ENCODE results near the gene RAI14.

RAI14 gene

GRCh38 chr5:34854459-34855174 lies 198.5 kb downstream of the RAI14 start:
- no peak for DNase-seq (ENCODE audit: low read depth)

GRCh38 chr5:34857161-34857560 lies 201.0 kb downstream of the RAI14 start:
- no peak for DNase-seq (ENCODE audit: low read depth)

GRCh38 chr5:34857894-34858293 lies 201.8 kb downstream of the RAI14 start:
- no peak for DNase-seq (ENCODE audit: low read depth)

GRCh38 chr5:34858790-34859189 lies 202.7 kb downstream of the RAI14 start:
- no peak for DNase-seq (ENCODE audit: low read depth)

GRCh38 chr5:34859253-34859652 lies 203.1 kb downstream of the RAI14 start:
- no peak for DNase-seq (ENCODE audit: low read depth)

GRCh38 chr5:34863946-34864345 lies 207.8 kb downstream of the RAI14 start:
- no peak for DNase-seq (ENCODE audit: low read depth)

- no peak for DNase-seq (ENCODE audit: low read depth)
These were observed 209.0 kb downstream of the RAI14 start for GRCh38 chr5:34865091-34865490.

- no peak for DNase-seq (ENCODE audit: low read depth)
These were observed 210.9 kb downstream of the RAI14 start for GRCh38 chr5:34866989-34867471.

- no peak for DNase-seq (ENCODE audit: low read depth)
These were observed 211.5 kb downstream of the RAI14 start for GRCh38 chr5:34867660-34868059.

- no peak for DNase-seq (ENCODE audit: low read depth)
These were observed 212.7 kb downstream of the RAI14 start for GRCh38 chr5:34868791-34869190.

GRCh38 chr5:34869256-34869655 lies 213.1 kb downstream of the RAI14 start:
- no peak for DNase-seq (ENCODE audit: low read depth)

- DNase-seq (ENCODE audit: low read depth): no peak
These were observed 214.3 kb downstream of the RAI14 start for GRCh38 chr5:34870382-34870781.

GRCh38 chr5:34876275-34876674 lies 220.1 kb downstream of the RAI14 start:
- DNase-seq (ENCODE audit: low read depth): no peak

- DNase-seq (ENCODE audit: low read depth): no peak
These were observed 225.1 kb downstream of the RAI14 start for GRCh38 chr5:34881246-34881645.

Data from T-helper 22 cell (primary cell).